ENCODE results near the gene TXNRD2.
"Not testable (repeated sequence)": the region's sequence is repeated elsewhere in the genome, so short reads cannot be mapped to it uniquely, and the experiment has no call there.

TXNRD2 gene

DNA sequence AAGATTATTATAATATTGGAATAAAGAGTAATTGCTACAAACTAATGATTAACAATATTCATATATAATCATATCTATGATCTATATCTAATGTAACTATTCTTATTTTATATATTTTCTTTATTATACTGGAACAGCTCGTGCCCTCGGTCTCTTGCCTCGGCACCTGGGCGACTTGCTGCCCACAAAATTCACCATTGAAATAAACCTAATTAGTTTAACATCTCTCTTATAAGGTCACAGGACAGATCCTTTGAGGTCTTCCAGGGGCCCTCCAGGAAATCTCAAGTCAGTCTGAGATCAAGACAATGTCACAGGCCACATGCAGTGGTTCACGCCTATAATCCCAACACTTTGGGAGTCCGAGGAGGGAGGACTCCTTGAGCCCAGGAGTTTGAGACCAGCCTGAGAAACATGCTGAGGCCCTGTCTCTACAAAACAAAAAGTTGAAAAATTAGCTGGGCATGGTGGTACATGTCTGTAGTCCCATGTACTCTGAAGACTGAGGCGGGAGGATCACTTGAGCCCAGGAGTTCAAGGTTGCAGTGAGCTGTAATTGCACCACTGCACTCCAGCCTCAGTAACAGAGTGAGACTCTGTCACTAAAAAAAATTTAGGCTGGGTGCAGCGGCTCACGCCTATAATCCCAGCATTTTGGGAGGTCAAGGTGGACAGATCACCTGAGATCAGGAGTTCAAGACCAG is 6.6 kb upstream of the TXNRD2 start:
- DNase-seq (ENCODE audit: low read depth in 2 of 2): no peak

DNA sequence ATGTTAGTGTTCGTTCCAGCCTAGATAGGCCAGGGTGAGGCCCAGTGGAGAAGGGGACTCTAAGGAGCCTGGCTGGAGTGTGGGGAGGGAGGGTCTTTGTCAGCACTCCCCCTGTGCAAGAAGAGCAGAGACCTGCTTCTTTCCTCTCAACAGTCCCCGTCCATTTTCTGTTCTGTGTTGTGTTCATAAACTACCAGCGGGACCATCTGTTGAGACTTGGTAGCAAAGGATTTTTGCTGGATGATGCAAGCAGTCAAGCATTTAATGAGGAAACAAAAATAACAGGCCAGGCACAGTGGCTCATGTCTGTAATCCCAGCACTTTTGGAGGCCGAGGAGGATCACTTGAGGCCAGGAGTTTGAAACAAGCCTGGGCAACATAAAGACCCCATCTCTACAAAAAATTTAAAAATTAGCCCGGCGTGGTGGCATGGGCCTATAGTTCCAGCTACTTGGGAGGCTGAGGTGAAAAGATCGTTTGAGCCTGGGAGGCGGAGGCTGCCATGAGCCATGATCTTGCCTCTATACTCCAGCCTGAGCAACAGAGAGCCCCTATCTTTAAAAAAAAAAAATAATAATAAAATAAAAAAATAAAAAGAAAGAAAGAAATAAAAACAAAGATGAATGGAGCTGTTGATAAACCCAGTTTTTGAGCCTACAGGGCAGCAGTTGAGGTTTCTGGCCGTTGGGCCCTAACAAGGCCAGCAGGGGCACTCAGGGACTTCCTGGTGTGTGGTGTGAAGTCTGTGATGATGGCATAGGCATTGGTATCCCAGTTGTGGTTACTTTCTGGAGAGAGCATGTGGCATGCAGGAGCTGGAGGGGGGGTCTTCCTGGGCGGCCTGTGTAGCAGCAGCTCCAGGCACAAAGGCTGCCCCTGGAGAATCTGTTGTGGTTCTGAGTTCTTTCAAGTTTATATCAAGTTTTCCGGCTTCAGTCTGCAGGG is 1.7 kb upstream of the TXNRD2 start:
- DNase-seq (ENCODE audit: low read depth in 2 of 2): no peak

DNA sequence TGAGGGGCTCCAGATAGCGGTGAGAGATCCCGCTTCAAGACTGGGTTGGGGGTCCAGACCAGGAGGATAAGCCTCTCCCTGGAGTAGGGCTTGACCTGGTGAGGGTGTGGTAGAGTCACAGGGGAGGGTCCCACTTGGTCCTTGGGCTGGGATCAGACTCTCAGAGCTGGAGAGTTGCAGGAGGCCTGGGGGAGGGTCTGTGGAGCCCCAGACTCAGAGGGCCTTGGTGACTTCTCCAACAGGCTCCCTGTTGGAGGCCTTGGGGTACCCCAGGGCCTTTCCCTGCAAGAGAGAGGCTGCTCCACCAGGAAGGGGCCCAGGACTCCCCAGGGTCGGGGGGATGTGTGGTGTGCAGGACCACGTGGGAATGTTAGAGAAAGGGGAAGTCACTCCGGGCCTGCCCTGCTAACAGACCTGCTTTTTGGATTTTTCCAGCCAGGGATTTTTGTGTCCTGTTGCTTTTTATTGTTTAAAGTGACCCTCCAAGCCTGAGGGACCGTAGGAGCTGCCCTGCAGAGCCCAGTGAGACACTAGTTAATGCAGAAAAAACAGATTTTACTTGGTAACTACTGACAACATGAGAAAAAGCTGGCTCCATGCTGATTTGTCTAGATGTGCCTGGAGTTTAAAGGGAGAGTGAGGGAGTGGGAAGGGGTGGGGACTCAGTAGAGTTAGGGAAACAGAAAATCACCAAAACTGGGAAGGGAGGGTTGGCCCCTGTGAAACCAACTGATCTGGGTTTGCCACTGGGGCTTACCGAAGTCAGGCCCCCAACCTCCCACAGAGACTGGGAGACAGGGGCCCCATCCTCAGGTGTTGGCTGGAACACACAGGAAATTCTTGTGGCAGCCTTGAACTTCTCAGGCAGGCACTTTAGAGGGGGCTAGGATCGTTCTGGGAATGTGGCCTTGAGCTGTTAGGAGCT is 801 bp upstream of the TXNRD2 start:
- no peak for DNase-seq (ENCODE audit: low read depth in 2 of 2)

DNA sequence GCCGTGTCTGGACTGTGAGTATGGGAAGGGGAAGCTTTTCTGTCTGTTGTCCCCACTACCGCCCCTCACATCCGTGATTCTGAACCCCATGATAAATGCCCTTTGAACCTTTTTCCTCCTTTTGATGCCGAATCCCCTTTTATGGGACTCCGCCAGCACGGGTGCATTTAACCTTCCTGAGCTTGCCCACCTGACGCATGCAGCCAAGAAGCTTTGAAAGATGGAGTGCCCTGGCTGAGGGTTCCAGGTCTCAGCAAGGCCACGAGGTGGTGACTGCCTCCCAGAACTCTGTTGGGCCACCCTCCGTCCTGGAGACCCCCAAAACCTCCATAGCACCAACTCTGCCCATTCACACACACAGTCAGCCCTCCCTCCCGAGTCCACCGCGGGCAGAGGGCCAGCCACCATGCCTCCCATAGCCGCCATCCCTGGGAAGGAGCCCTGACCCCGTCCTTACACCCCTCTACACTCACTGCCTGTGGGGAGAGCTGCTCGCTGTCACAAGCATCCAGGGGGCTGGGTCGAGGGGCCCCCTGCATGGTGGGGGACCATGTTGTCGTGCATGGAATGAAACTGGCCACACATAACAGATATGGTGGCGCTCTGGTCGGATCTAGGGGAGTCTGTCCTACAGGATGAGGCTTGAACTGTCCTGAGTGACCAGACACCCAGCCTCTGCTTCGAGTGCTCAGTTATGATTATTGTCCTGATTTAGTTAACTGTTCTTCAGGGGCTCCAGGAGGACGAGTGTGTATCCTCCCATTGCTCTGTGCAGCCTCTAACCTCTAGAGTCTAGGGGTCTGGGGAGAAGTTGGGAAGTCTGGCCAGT is 868 bp downstream of the TXNRD2 start:
- no peak for DNase-seq (ENCODE audit: low read depth in 2 of 2)

DNA sequence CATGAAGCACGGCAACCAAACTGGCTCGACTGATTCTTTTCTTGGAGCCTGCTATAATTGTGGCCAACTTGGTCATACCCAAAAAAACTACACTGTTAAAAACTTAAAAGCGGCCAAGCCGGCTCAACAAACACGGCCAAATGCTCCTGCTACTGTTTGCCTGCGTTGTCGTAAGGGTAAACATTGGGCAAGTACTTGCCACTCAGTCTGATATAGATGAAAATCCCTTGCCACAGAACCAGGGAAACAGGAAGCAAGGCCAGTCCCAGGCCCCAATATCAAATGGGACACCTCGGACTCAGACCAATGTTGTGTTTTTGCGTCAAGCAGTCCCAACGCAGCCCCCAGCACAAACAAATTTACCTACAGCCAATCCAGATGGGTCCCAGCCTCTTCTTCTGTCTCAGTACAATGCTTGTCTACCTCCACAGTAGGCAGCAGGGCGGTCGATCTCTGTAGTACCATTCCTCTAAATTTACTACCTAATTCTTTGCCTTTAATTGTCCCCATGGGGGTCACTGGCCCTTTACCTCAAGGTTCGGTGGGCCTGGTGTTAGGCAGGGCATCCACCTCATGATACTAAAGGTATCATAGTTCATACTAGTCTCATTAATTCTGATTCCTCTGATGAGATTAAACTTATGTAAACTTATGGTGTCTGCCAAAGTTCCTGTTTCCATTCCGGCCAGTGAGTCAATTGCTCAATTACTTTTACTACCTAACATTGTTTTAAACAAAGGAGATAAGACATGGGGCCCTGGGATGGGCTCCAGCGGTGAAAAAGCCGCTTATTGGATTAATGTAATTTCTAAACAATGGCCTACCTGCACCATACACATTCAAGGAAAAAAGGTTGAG is 3.8 kb downstream of the TXNRD2 start:
- no peak for DNase-seq (ENCODE audit: low read depth in 2 of 2)

DNA sequence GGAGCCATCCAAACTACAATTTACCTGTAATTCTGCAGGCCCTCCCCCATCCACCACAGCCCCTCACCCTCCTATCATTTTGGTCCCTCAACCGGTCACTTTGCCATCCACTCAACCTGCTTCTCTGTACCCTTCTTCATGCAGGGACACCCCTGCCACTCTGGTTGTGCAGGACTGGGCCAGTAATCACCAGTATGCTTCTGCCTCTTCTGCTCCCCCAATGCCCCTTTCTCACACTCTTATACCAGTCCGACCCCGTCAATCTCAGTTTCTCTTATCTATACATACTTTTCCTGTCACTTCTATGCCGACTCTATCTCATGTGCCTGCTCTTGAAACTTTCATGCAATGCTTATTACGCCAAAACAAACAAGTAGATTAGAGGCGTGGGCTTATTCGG is 5.1 kb downstream of the TXNRD2 start:
- DNase-seq (ENCODE audit: low read depth in 2 of 2): no peak

DNA sequence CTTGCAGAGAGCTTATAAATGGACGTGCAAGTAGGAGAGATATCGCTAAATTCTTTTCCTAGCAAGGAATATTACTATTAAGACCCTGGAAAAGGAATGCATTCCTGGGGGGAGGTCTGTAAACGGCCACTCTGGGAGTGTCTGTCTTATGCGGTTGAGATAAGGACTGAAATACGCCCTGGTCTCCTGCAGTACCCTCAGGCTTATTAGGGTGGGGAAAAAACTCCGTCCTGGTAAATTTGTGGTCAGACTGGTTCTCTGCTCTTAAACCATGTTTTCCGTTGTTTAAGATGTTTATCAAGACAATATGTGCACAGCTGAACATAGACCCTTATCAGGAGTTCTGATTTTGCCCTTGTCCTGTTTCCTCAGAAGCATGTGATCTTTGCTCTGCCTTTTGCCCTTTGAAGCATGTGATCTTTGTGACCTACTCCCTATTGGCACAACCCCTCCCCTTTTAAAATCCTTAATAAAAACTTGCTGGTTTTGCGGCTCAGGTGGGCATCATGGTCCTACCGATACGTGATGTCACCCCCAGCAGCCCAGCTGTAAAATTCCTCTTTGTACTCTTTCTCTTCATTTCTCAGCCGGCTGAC is 6.4 kb downstream of the TXNRD2 start:
- DNase-seq (ENCODE audit: low read depth in 2 of 2): not testable (repeated sequence)

DNA sequence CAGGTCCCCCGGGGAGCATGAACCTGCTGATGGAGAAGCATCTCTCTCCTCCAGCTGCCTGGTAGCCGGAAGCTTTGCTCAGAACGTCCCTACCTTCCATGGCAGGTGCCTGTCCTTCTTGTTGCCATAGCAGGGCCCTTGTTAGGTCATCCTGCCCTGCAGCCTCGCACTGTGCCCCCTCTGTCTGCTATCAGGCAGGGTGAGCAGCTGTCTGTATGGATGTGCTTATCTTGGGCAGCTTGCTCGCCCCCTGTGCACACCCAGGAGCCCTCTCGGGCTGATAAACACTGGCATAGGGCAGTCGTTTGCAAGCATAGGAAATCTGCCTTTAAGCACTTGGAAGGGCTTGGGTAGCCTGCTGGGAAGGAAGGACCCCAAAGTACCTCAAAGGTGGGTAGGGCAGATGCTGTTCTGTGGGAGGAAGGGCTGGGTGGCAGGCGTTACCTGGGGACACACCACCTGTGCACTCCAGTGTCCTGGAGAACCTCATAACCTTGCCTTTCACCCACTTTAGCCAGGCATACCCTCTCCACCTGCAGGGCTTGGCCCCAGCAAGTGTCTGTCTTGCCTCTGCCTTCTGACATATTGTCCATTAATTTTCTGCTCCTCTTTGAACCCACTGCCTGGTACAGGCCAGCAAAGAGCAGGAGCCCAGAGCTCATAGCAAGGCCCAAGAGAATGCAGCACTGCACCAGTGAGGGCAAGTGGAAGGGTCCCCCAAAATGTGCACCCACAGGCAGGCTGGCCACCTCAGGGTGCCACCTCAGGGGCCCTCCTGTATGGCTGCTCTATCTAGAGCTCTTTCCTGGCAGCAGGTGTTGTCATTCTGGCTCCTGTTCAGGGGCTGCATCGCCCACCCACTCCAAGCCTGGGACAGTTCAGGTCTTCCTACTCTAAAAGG is 8.0 kb downstream of the TXNRD2 start:
- no peak for DNase-seq (ENCODE audit: low read depth in 2 of 2)

DNA sequence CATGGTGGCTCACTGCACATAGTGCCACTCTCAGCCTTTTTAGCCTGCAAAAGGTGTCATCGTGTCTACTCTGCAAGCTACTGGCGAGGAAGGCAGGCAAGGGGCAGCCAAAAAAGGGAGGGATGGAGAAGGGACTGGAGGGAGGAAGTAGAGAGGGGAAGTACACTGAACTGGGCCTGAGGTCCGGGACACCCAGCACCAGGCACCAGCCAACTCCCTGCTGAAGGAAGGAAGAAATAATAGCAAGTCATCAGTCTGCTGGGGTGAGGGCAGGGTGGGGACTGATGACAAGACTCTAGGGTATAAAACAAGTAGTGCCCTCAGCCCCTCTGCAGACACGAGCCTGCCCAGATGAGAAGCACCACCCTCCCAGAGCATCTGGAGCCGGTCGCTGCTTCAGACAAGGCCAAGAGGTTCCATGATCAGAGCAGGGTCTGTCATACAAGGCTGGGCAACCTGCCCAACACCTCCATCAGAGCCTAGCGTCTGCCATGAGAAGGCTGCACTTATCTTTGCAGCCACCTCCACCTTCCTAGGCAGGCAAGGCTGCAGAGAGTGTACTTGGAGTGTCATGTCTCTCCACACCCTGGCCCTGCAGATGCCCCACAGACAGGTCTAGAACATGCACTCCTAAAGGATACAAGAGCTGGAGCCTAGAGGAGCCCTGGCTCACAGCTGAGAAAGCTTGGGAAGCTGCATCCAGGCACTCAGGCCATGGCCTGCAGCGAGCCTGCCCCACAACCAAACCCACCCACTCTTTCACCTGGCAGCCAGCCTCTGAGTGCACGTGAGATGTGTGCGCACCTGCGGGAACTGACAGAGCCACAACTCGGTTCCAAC is 9.0 kb downstream of the TXNRD2 start:
- DNase-seq (ENCODE audit: low read depth in 2 of 2): no peak

DNA sequence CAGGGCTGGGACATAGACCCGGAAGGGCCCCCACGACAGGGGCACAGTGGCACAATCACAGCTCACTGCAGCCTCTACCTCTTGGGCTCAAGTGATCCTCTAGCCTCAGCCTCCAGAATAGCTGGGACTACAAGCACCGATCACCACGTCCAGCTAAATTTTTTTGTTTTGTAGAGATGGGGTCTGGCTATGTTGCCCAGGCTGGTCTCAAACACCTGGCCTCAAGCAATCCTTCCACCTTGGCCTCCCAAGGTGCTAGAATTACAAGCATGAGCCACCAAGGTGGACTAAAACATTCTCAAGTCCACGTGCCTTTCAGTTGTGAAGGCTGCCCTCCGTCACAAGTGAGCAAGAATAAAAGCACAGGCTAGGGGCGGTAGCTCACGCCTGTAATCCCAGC is 10.1 kb downstream of the TXNRD2 start:
- no peak for DNase-seq (ENCODE audit: low read depth in 2 of 2)

DNA sequence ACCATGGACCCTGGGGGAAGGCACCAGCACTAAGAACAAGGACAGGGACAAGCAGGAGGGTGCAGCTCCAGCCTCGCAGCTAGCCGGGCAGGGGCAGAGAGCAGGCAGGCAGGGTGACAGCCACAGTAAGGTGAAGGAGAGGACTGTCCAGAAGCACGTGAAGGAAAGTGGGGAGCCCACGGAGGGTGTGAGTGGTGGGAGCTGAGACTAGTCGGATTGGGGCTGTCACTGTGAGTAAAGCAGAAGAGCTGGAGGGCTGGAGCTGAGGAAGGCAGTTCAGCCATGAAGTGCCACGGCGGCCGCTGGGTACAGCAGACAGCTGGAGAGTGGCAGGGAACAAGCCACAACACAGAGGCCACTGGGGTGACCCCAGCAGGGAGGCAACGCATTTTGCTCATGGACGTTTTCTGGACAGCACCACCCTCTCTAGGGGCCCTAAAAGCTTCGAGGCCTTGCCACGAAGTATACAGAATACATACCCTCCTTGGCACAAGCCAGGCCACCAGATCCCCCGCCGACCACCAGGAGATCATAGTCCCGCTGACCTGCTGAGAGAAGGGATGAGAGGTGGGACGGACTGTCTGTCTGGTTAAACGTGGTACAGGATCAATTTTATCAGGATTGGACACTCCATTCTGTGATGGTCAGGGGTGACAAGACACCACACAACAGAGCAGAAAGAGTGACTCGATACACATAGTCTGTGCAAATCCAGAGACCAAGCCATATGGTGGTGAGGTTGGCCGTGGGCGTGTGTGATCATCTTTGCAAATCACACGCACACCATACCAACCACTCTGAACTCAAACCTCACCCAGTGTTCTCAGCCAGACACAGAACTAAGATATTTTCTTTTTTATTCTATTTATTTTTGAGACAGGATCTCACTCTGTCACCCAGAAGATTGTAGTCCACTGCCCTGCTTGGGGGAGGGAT is 10.8 kb downstream of the TXNRD2 start:
- no peak for DNase-seq (ENCODE audit: low read depth in 2 of 2)

DNA sequence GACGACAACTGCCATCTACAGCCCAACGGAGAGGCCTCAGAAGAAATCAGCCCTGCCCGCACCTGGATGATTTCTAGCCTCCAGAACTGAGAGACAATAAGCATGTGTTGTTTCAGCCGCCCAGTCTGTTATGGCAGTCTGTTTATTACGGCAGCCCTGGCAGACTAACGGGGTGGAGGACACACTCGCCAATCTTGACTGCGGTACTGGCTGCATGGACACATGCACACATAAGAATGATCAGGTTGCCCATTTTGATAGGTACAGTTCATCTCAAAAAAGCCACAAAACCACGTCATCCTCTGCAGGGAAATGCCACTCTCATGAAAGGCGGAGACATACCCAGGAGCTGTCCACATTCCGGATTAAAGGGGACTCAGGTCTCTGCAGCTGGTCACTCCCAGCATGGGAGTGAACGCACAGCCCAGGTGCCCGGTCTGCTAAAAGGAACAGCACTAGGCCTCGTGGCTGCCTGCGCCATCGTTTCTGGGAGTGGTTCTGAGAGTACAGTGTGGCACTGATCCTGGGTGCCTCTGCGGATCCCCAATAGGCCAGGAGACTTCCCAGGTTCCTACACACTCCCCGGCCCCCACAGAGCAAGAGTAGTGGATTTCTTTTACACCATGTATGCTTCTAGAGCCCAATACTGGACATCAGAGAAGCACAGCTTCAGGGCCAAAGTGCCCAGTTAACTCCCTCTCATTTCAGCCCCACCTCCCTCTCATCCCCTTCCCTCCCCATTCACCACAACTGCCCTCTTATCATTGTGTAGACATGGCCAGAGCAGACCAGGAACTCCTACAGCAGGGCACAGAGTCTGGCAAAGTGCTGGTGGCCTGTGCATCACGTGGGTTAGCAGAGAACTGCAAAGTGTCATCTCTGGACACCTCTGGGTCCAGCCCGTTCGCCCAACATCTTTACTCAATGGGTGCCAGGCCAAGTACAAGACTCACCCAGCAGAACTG is 11.8 kb downstream of the TXNRD2 start:
- DNase-seq (ENCODE audit: low read depth in 2 of 2): no peak

DNA sequence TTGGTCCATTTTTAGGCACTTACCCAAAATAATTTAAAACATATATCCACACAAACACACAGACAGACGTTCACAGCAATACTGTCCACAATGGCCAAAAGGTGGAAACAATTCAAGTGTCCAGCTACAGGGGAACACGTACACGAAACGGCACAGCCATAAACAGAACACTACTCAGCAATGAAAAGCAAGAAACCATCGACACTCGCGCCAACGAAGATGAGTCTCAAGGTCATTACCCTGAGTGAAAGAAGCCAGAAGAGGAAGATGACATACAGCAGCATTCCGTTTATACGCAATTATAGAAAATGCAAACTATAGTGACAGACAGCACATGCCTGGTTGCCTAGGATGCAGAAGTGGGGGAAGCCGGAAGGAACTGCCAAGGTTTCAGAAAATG is 13.4 kb downstream of the TXNRD2 start:
- no peak for DNase-seq (ENCODE audit: low read depth in 2 of 2)

DNA sequence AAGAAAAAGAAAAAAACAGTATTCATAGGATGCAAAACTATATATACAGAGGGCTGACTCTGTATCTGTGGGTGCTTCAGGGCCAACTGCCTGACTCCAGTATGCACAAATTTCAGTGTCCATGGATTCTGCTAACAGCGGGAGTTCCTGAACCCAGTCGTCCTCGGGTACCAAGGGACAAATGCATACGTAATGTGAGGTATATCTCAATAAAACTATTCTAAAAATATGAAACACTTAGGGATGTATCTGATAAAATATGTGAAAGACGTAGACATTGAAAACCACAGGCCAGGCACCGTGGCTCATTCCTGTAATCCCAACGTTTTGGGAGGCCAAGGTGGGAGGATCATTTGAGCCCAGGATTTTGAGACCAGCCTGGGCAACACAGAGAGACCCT is 13.9 kb downstream of the TXNRD2 start:
- no peak for DNase-seq (ENCODE audit: low read depth in 2 of 2)

DNA sequence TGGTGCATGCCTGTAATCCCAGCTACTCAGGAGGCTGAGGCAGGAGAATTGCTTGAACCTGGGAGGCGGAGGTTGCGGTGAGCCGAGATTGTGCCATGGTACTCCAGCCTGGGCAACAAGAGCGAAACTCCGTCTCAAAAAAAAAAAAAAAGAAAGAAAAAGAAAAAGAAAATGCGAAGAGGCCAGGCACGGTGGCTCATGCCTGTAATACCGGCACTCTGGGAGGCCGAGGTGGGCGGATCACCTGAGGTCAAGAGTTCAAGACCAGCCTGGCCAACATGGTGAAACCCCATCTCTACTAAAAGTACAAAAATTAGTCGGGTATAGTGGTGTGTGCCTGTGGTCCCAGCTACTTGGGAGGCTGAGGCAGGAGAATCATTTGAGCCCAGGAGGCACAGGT is 15.6 kb downstream of the TXNRD2 start:
- not testable (repeated sequence) for DNase-seq (ENCODE audit: low read depth in 2 of 2)
